NCI-H446 treated with DMSO at 0.1 percent for 48 hours (cell line): ENCODE data around the gene CUZD1.
"Not testable (repeated sequence)": the region's sequence is repeated elsewhere in the genome, so short reads cannot be mapped to it uniquely, and the experiment has no call there.

Experiments
- DNase-seq: peaks from one replicate; lab custom pipeline; 2025; lab: John Stamatoyannopoulos, UW

CUZD1 gene, protein sequence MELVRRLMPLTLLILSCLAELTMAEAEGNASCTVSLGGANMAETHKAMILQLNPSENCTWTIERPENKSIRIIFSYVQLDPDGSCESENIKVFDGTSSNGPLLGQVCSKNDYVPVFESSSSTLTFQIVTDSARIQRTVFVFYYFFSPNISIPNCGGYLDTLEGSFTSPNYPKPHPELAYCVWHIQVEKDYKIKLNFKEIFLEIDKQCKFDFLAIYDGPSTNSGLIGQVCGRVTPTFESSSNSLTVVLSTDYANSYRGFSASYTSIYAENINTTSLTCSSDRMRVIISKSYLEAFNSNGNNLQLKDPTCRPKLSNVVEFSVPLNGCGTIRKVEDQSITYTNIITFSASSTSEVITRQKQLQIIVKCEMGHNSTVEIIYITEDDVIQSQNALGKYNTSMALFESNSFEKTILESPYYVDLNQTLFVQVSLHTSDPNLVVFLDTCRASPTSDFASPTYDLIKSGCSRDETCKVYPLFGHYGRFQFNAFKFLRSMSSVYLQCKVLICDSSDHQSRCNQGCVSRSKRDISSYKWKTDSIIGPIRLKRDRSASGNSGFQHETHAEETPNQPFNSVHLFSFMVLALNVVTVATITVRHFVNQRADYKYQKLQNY

DNA sequence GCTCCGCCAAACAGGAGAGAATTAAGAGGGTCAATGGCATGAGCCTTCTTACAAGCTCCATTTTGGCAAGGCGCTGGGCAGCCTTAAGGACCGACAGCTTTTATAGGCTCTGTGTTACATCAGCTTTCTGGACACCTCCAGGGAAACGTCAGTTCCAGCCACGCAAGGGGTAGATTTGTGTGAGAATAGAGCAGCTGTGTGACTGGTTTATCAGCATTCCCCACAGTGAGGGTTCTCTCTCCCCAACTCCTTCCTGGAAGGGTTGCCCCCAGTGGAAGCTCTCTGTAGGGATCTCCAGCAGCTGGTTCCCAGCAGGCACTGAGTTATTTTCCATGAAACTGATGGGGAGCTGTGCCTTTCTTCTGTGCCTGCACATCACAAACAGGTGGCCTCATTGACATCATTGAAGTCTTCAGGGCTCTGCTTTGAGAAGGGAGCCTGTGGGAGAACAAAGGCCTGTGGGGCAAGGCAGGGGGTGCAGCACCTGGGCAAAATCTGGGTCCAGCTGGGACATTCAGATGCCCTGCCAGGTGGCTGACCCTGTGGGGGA lies at the start of gene CUZD1:
TSS of gene CUZD1 (minus strand) at position 75 of the 550 bp plus-strand sequence. CDS start at position 61, 14 bp downstream.
- no peak for DNase-seq

DNA sequence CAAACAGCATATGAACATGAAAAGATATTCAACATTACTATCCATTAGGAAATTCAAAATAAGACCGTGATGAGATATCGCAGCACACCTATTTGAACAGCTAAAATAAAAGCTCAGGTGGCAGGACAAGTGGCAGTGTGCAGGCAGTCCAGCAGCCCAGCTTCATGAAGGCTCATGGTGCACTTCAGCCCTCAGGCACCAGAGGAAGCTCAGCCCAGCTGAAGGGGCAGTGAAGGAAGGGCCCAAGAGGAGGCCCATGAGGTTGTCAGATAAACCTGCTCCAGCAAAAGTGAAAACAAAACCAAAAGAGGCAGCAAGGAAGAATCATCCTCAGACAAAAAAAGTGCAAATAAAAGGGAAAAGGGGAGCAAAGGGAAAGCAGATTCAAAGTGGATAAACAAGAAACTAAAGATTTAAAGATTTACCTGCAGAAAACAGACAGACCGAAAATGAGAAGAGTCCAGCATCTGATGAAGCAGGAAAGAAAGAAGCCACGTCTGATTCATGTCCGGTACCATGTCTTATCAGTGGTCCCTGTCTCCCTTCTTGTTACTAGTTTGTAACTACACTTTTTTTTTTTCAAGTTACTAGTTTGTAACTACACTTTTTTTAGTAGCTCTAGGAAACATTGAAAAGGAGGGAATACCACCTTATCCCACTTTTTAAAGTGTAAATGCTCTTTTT lies 48.7 kb upstream of the CUZD1 start:
- no peak for DNase-seq

DNA sequence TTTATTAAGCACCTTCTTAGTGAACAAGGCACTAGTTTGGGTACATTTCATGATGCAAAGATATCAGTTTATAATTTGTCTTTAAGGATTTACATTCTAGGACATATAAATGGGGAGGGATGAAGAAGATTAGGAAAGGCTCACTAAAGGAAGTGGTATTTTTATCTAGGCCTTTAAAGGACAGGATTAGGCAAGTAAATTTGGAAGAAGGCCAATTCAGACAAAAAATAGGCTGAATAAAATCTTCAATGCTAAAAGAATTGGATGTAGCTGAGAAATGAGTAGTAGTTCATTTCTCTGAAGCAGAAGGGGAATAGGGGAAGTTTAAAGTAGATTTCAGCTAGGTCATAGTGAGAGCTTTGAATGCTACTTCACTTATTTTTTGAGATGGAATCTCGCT lies 38.5 kb upstream of the CUZD1 start:
- no peak for DNase-seq

DNA sequence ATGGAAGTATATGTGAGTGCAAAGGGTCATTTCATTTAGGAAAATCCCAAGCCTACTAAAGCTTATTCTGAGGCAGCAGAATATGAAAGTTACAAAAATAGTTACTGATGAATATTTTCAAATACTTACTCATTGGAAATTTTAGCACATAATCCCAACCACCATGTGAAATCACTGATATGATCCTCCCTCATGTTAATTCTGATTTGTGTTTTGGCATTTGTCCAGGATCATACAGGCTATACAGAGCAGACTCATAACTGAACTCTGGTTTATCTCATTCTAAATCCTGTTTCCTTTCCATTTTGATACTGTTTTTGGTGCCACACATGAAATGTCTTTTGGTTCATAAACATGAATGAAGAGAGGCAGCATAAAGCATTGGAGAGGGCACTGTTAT lies 37.1 kb upstream of the CUZD1 start:
- no peak for DNase-seq

DNA sequence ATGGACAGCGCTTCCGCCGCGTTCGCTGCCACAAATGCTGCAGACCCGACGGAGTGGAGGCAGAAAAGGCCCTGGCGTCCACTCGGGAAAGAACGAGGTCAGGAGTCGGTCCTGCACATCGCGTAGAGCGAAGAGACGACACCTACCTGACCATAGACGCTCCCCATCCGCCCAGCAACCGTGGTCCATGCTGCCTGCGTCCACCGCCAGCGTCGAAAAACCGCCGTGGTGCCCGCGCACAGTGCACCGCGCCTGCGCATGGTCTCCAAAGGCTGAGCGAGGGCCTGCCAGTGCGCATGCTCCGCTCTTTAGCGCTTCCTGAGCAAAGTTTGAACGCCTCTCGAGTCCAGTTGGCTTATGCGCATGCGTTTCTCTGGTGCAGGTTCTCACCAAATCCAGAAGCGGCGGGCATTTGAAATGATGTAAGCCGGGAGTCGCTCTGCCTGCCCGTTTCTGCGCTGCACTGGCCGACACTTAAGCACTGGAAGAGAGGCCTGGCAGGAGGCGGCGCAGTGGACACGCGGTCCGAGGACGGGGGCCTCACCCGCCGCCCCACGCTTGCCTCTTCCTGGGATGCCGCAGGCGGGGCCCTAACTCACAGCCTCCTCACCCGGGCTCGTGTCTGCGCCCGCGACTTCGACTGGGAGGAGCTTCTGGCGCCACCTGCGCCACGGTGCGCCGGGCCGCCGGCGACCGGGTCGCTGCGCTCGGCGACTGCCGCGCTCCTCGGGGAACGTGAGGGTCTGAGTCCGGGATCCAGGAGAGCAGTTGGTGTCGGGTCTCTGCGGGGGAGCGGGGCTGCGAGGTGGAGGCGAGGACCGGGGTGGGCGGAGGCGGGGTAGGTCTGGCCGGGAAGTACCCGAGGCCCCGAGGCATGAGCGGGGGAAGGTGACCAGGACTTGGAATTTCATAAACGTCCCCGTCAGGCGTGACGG lies 33.9 kb upstream of the CUZD1 start, which contains the start of gene FAM24B:
TSS of gene FAM24B (minus strand) at position 243 of the 935 bp plus-strand sequence. CDS start 29,066 bp downstream, outside the sequence.
- DNase-seq, result peak; percentile 89

DNA sequence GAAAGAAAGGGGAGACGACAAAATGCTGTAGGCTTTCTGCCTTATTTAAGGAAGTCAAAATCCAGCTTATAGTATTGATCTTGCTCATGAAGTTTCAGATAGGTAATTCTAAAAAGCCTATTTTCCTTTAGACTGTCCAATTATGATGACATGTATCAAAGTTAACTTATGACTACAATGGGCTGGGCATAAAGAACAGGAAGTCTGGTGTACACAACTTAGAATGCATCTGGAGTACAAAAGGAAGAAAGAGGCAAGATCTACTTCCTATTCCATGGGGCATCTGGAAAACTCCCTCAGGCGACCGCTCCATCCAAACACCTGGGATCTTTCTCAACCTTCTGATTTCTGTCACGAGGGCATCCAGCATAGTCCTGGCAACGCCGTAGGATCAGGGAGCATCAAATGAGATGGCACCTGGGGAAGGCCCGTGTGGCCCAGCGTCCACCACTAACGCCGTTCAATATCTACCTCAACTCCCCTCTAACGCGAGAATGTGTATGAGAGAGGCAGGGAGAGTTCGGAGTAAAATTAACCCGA lies 33.2 kb upstream of the CUZD1 start:
- no peak for DNase-seq

DNA sequence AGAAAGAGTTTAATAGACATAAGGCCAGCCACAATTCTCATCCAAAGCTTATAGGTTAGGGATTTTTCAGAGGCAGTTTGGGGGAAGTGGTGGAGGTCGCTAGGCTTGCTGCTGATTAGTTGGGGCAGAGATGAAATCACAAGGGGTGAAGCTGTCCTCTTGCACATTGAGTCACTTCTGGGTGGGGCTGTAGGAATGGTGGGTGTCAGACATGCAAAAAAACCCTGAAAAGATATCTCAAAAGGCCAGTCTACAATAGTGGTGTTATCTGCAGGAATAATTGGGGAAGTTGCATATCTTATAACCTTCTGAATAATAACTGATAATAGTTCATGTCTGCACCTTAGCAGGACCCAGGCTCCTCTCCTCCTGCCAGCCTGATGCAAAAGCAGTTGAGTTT lies 31.6 kb upstream of the CUZD1 start:
- no peak for DNase-seq

DNA sequence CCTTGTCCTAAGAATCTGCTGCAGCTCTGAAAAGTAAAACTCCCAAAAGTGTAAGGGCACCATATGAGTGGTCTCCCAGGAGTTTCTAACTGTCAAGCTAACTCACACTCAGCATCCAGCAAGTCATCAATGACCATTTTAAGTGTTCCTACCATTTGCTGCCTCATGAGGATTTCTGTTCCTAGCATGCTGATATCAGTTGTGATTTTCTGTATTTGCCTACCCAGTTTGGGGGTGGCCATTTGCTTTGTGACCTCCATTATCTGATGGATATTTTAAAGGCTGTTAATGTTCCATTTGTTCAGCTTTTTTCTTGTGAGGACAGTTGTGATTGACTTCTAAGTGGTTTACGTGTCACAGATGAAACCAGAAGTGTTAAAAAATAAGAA lies 30.8 kb upstream of the CUZD1 start:
- no peak for DNase-seq

DNA sequence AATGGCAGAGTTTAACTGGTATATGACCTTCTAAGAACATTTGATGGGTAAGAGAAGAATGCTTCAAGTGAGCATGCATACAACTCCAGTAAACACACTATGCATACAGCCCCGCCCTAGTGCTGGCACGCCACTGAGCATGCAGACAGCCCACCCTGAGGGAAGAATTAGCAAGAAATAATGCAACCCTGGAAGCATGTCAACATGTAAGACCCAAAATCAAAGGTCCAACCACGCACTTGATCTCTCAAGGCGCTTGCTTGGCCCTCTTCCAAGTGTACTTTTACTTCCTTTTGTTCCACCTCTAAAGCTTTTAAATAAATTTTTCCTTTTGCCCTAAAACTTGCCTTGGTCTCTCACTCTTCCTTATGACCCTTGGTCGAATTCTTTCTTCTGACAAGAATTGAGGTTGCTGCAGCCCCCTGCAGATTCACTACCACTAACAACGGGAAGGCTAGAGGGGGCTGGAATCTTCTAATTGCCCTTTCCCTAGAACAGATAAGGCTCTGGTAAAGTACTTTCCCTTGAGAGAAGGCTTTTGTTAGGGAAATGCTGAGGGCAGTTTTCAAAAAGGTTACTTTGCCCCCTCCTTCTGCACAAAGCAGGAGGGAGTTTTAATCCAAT lies 30.3 kb upstream of the CUZD1 start:
- DNase-seq, result no peak

DNA sequence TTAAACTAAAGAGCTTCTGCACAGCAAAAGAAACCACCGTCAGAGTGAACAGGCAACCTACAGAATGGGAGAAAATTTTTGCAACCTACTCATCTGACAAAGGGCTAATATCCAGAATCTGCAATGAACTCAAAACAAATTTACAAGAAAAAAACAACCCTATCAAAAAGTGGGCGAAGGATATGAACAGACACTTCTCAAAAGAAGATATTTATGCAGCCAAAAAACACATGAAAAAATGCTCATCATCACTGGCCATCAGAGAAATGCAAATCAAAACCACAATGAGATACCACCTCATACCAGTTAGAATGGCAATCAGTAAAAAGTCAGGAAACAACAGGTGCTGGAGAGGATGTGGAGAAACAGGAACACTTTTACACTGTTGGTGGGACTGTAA lies 26.3 kb upstream of the CUZD1 start:
- not testable (repeated sequence) for DNase-seq

DNA sequence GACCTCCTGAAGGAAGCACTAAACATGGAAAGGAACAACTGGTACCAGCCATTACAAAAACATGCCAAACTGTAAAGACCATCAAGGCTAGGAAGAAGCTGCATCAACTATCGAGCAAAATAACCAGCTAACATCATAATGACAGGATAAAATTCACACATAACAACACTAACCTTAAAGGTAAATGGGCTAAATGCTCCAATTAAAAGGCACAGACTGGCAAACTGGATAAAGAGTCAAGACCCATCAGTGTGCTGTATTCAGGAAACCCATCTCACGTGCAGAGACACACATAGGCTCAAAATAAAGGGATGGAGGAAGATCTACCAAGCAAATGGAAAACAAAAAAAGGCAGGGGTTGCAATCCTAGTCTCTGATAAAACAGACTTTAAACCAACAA lies 23.1 kb upstream of the CUZD1 start:
- DNase-seq, result not testable (repeated sequence)

DNA sequence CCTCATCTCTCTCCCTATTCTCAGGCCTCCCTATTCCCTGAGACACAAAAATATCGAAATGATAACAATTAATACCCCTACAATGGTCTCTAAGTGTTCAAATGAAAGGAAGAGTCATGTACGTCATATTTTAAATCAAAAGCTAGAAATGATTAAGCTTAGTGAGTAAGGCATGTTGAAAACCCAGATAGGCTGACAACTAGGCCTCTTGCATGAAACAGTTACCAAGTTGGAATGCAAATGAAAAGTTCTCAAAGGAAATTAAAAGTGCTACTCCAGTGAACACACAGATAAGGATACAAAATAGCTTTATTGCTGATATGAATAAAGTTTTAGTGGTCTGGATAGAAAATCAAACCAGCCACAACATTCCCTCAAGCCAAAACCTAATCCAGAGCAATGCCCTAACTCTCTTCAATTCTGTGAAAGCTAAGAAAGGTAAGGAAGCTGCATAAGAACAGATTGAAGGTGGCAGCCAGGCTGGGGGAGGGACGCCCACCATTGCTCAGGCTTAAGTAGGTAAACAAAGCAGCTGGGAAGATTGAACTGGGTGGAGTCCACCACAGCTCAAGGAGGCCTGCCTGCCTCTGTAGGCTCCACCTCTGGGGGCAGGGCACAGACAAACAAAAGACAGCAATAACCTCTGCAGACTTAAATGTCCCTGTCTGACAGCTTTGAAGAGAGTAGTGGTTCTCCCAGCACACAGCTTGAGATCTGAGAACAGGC lies 21.3 kb upstream of the CUZD1 start:
- DNase-seq, result not testable (repeated sequence)

DNA sequence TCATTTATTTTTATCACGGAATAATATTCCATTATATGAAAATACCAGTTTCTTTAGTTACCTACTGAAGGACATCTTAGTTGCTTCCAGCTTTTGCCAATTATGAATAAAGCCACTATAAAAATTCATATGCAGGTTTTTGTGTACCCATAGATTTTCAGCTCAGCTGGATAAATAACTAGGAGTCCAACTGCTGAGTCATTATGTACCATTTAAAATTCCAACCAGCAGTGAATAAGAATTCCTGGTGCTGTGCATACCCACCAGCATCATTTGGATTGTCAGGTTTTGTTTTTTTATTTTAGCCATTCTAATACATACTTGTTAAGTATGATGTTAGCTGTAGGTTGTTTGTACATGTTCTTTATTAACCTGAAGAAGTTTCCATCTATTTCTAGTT lies 19.2 kb upstream of the CUZD1 start:
- DNase-seq, result no peak

DNA sequence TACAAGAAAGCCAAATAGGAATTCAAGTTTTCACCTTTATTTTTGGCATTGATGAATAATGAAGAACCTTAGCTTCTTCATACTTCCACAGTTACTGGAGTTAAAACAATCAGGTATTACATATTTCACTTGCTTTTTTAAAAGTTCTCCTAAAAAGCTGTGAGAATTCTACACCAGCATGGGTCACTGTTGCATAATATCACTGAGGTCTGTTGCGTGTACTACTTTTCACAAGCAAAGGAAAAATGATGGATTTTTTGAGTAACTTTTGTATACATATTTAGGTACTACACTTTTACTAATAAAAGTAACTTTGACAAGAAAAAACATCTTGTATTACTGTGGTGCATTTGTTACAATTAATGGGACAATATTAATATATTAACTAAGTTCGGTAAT lies 18.5 kb upstream of the CUZD1 start:
- DNase-seq, result no peak

DNA sequence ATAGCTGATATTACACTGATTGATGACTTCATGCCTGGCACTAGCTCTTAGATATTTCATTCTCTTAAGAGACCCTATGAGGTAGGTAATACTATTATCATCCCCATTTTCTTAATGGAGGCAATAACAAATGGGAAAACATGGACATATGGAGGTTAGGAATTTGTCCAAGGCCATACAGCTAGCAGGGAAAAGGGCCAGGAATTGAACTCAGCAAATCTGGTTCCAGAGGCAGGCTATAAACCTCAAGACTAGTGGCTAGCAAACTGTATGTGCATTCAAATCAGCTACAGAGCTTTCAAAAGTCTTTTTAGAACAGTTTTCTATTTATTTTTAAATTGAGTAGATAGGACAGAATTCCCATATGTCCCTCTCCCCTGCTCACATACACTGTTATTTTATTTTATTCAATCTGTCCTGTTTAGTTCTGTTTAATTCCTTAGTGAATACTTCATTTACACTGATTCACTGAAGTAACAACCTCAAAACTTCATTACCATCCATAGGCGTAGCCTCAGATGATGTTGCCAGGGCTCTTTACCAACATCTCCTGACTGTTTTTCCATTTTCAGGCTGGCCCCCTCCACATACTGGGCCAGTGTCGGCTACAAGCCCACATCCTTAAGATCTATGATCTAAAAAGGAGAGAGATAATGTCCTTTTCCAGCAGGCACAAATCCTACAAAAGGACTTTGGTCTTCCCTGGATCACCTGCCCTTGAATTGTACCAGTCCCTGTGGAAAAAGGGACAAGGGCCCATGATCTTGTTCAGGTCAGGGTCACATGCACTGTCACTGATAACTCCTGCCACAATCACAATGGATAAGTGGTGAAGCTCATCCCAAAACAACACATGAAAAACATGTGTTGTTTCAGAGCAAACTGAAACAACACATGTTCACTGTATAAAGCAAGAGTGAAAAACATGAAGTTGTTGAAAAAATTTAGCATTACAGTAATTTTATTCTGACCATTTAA lies 17.8 kb upstream of the CUZD1 start:
- DNase-seq, result no peak

DNA sequence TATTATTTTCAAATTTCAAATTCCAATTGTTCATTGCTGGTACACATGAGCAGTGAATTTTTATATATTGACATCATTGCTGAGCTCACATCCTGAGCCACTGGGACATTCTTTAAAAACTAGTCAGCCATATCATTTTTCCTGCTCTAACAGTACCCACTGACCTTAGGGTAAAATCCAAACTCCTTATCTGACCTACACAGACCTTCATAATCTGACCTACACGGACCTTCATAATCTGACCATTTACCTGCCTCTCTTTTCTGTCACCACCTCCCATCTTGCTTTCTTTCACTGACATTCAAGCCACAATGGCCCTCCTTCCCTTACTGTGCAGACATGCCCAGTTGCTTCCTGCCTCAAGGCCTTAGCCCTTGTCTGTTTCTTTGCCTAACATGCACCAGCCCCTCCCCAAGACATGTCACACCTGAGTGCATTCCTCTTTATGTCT lies 16.1 kb upstream of the CUZD1 start:
- DNase-seq, result no peak

DNA sequence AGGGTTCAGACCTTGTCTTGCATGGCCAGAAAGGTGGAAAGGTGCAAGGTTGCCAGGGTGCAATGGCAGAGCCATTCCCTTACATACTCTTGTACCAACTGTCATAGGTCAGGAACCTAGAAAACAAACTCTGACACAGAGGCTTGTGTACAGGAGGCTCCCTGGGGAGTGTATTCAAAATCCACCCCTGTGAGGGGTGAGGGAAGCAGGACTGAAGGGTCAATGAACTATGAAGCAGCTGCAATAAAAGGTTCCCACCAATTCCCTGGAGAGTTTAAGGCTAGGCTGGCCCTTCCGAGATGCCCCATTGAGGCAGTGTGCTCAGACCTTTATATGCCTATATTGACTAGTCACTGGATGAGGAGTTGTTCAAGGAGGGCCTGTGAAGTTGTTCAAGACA lies 13.9 kb upstream of the CUZD1 start:
- DNase-seq, result no peak

DNA sequence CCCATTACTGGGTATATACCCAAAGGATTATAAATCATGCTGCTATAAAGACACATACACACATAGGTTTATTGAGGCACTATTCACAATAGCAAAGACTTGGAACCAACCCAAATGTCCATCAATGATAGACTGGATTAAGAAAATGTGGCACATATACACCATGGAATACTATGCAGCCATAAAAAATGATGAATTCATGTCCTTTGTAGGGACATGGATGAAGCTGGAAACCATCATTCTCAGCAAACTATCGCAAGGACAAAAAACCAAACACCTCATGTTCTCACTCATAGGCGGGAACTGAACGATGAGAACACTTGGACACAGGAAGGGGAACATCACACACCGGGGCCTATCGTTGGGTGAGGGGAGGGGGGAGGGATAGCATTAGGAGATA lies 12.4 kb upstream of the CUZD1 start:
- not testable (repeated sequence) for DNase-seq

DNA sequence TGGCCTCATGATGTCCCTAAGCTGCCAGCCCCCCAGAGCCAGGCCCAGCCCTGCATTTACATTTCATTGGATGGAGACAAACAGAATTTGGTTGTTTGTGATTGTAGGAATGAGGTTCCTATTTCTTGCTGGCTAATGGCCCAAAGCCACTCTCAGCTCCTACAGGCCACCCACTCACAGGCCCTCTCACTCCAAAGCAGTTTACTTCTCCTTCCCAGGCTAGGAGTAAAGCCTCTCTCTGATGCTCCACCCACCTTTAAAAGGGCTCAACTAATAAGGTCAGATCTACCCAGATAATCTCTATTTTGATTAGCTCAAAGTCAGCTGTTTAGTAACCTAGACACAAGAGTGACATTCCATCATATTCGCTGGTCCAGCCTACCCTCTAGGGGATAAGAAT lies 11.2 kb upstream of the CUZD1 start:
- no peak for DNase-seq
